Gastroesophageal sphincter (tissue), 3 donors: Measurements from ENCODE around the gene MAP3K14.

Experiments used
- CTCF ChIP-seq, 4 experiments: fragments of 200-600 bp in 2 of 4; fragments of 450-650 bp in 2 of 4; sonication (generic) in 1 of 4; IDR thresholded peaks; one replicate each; pipeline ENCODE4 v1.5.1; 2017 to 2019; ENCODE audit warnings: antibody characterized with exemption in 4 of 4, mild to moderate bottlenecking in 2 of 4, moderate library complexity in 2 of 4
- POLR2A ChIP-seq, 2 donors: fragments of 450-650 bp; IDR thresholded peaks; one replicate each; pipeline ENCODE4 v1.6.1; 2017; ENCODE audit warnings: antibody characterized with exemption in 2 of 2, mild to moderate bottlenecking in 2 of 2, moderate library complexity in 1 of 2

- TF ChIP-seq POLR2A (IDR thresholded peaks at IDR 0.05) (no peak), CTCF (IDR thresholded peaks at IDR 0.05) (no peak)
Measured at GRCh38 chr17:45230410-45230786, 86.4 kb downstream of the MAP3K14 start.
